ENCODE measurements around the gene GCDH. TPM values are rescaled to one million over a fixed set of nuclear protein-coding genes. Genes with fewer than 3 reads are reported as not detected.

Gene GCDH
- total and polyA plus RNA-seq, 2 donors (not counting 1 experiment from before 2014, with no cell fraction given), result 10.3 to 18.0 TPM

DNA sequence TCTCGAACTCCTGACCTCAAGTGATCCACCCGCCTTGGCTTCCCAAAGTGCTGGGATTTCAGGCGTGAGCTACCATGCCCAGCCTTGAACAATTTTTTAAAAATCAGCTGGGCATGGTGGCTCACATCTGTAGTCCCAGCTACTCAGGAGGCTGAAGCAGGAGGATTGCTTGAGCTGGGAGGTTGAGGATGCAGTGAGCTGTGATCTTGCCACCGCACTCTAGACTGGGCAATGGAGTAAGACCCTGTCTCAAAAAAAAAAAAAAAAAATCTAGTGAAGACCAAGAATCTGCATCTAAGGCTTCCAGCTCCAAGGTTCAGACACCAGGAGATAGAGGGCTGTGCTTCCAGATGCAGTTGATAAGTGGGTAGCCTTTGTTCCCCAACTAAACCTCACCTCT lies 26.8 kb upstream of the GCDH start:
- Histone ChIP-seq H3K4me3 (replicated peaks in 1 of 4; ENCODE audit: control extremely low read depth in 1 of 4, insufficient read depth in 1 of 4, low read depth in 3 of 4, low read length in 4 of 4) (no peak overlapping the region), H3K27ac (ENCODE audit: insufficient read depth, low read length) (no peak overlapping the region), H3K79me2 (ENCODE audit: control insufficient read depth, insufficient read depth, low read length) (no peaks in the 10 kb centered on the region), H2AFZ (ENCODE audit: low read length) (no peak overlapping the region), H3K27me3 (ENCODE audit: control insufficient read depth, insufficient read depth, low read length) (peaks cover 4% of the 10 kb centered on the region), H3K36me3 (ENCODE audit: control insufficient read depth, insufficient read depth, low read length) (no peaks in the 10 kb centered on the region), H4K20me1 (ENCODE audit: control insufficient read depth, extremely low read depth, insufficient read depth, low read length) (no peaks in the 10 kb centered on the region), H3K9me3 (ENCODE audit: control insufficient read depth, insufficient read depth, low read depth, low read length) (no peaks in the 10 kb centered on the region), H3K4me2 (ENCODE audit: extremely low read depth, insufficient read depth, low read length) (no peak overlapping the region), H3K9ac (ENCODE audit: insufficient read depth, low read length) (no peak overlapping the region), H3K4me1 (ENCODE audit: control insufficient read depth, extremely low read depth, insufficient read depth, low read length) (no peaks in the 10 kb centered on the region)
- DNase-seq (ENCODE audit: low read depth in 2 of 2), result no peak
- no peak for TF ChIP-seq EZH2 (IDR thresholded peaks at IDR 0.05; ENCODE audit: low read length, missing control alignments)
- TF ChIP-seq, protein P1, sequence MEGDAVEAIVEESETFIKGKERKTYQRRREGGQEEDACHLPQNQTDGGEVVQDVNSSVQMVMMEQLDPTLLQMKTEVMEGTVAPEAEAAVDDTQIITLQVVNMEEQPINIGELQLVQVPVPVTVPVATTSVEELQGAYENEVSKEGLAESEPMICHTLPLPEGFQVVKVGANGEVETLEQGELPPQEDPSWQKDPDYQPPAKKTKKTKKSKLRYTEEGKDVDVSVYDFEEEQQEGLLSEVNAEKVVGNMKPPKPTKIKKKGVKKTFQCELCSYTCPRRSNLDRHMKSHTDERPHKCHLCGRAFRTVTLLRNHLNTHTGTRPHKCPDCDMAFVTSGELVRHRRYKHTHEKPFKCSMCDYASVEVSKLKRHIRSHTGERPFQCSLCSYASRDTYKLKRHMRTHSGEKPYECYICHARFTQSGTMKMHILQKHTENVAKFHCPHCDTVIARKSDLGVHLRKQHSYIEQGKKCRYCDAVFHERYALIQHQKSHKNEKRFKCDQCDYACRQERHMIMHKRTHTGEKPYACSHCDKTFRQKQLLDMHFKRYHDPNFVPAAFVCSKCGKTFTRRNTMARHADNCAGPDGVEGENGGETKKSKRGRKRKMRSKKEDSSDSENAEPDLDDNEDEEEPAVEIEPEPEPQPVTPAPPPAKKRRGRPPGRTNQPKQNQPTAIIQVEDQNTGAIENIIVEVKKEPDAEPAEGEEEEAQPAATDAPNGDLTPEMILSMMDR (conservative IDR thresholded peaks at IDR 0.05 in 1 of 2, IDR thresholded peaks at IDR 0.05 in 1 of 2; ENCODE audit: low read depth in 1 of 2, low read length in 2 of 2), result no peak

DNA sequence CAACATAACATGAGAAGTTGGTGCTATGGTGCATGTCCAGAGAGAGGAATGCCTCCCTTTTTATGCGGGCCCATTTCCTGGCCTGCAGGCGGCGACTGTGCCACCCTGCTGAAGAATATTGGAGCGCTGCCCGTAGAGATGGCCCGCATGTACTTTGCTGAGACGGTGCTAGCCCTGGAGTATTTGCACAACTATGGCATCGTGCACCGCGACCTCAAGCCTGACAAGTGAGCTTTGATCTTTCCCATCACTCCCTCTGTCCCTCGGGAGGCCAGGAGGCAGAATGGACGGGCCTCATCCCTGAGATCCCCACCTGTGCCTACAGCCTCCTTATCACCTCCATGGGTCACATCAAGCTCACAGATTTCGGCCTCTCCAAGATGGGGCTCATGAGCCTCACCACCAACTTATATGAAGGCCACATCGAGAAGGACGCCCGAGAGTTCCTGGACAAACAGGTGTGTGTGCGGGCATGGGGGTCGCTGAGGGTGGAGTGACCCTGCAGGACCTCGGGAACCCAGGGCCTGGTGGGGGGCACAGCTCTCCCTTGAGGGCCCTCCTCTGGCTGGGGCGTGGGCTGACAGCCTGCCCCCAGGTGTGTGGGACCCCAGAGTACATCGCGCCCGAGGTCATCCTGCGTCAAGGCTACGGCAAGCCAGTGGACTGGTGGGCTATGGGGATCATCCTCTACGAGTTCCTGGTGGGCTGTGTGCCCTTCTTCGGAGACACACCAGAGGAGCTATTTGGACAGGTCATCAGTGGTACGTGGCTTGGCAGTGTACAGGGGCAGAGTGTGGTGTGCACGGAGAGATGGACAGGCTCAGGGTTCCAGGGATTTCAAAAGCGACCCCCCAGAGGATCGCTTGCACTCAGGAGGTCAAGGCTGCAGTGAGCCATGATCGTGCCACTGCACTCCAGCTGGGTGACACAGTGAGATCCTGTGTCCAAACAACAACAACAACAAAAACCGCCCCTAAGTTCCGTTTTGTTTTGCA lies 25.9 kb upstream of the GCDH start:
- Histone ChIP-seq H3K27me3 (ENCODE audit: control insufficient read depth, insufficient read depth, low read length) (peaks cover 4% of the 10 kb centered on the region), H3K4me2 (ENCODE audit: extremely low read depth, insufficient read depth, low read length) (no peak overlapping the region), H3K9me3 (ENCODE audit: control insufficient read depth, insufficient read depth, low read depth, low read length) (no peaks in the 10 kb centered on the region), H3K79me2 (ENCODE audit: control insufficient read depth, insufficient read depth, low read length) (no peaks in the 10 kb centered on the region), H3K4me1 (ENCODE audit: control insufficient read depth, extremely low read depth, insufficient read depth, low read length) (no peaks in the 10 kb centered on the region), H3K27ac (ENCODE audit: insufficient read depth, low read length) (no peak overlapping the region), H3K36me3 (ENCODE audit: control insufficient read depth, insufficient read depth, low read length) (no peaks in the 10 kb centered on the region), H2AFZ (ENCODE audit: low read length) (no peak overlapping the region), H4K20me1 (ENCODE audit: control insufficient read depth, extremely low read depth, insufficient read depth, low read length) (no peaks in the 10 kb centered on the region), H3K4me3 (replicated peaks in 1 of 4; ENCODE audit: control extremely low read depth in 1 of 4, insufficient read depth in 1 of 4, low read depth in 3 of 4, low read length in 4 of 4) (no peak overlapping the region), H3K9ac (ENCODE audit: insufficient read depth, low read length) (no peak overlapping the region)
- TF ChIP-seq EZH2 (IDR thresholded peaks at IDR 0.05; ENCODE audit: low read length, missing control alignments), result no peak
- no peak for DNase-seq (ENCODE audit: low read depth in 2 of 2)

DNA sequence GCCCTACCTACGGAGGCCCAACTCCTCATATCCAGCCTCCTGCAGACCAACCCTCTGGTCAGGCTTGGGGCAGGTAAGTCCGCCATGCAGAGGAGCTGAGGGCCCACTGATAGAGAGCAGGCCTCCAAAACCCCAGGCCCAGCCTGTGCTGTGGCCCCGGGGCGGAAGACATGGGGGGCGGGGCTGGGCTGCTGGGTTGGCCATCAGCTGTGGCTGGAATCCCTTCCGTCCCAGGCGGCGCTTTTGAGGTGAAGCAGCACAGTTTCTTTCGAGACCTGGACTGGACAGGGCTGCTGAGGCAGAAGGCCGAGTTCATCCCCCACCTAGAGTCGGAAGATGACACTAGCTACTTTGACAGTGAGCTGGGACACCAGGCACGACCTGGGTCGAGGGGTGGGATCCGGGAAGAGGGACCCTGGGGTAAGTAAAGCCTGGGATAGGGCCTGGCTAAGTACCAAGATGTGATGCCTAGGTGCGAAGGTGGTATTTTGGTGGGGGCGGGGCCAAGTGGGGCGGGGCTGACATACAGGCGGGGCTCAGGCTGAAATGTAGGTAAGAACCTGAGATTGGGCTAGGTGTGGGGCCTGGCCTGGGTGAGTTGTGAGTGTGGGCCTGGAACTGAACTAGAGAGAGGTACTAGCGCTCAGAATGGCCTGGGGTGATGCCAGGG lies 25.1 kb upstream of the GCDH start:
- no peak overlapping the region for H3K4me3 ChIP-seq (replicated peaks in 1 of 4; ENCODE audit: control extremely low read depth in 1 of 4, insufficient read depth in 1 of 4, low read depth in 3 of 4, low read length in 4 of 4)
- peaks cover 4% of the 10 kb centered on the region for H3K27me3 ChIP-seq (ENCODE audit: control insufficient read depth, insufficient read depth, low read length)
- no peak for DNase-seq (ENCODE audit: low read depth in 2 of 2)
- no peak overlapping the region for H2AFZ ChIP-seq (ENCODE audit: low read length)
- H3K36me3 ChIP-seq (ENCODE audit: control insufficient read depth, insufficient read depth, low read length), result no peaks in the 10 kb centered on the region
- no peaks in the 10 kb centered on the region for H4K20me1 ChIP-seq (ENCODE audit: control insufficient read depth, extremely low read depth, insufficient read depth, low read length)
- no peak overlapping the region for H3K9ac ChIP-seq (ENCODE audit: insufficient read depth, low read length)
- TF ChIP-seq EZH2 (IDR thresholded peaks at IDR 0.05; ENCODE audit: low read length, missing control alignments), result no peak
- TF ChIP-seq, protein P1 (conservative IDR thresholded peaks at IDR 0.05 in 1 of 2, IDR thresholded peaks at IDR 0.05 in 1 of 2; ENCODE audit: low read depth in 1 of 2, low read length in 2 of 2), result no peak
- no peaks in the 10 kb centered on the region for H3K4me1 ChIP-seq (ENCODE audit: control insufficient read depth, extremely low read depth, insufficient read depth, low read length)
- no peaks in the 10 kb centered on the region for H3K9me3 ChIP-seq (ENCODE audit: control insufficient read depth, insufficient read depth, low read depth, low read length)
- no peaks in the 10 kb centered on the region for H3K79me2 ChIP-seq (ENCODE audit: control insufficient read depth, insufficient read depth, low read length)
- H3K4me2 ChIP-seq (ENCODE audit: extremely low read depth, insufficient read depth, low read length), result no peak overlapping the region
- H3K27ac ChIP-seq (ENCODE audit: insufficient read depth, low read length), result no peak overlapping the region
